ENCODE data around the gene SLC25A45.

GRCh38 chr11:65334696-65335295 lies 47.6 kb downstream of the SLC25A45 start:
- TF ChIP-seq POLR2A (IDR thresholded peaks at IDR 0.05; ENCODE audit: low read depth, low read length) (no peak), POLR2AphosphoS5 (IDR thresholded peaks at IDR 0.05; ENCODE audit: low read depth, low read length) (no peak)
